Measurements from ENCODE around the gene USP15.
"Not testable (repeated sequence)": the region's sequence is repeated elsewhere in the genome, so short reads cannot be mapped to it uniquely, and the experiment has no call there.

The USP15 gene

GRCh38 chr12:62436164-62436503 is 175.9 kb downstream of the USP15 start:
- no peak overlapping the region for H3K4me3 ChIP-seq (replicated peaks; ENCODE audit: low read depth, low read length)
- no peak for DNase-seq (ENCODE audit: extremely low read depth, low read depth)
- TF ChIP-seq, protein P1, sequence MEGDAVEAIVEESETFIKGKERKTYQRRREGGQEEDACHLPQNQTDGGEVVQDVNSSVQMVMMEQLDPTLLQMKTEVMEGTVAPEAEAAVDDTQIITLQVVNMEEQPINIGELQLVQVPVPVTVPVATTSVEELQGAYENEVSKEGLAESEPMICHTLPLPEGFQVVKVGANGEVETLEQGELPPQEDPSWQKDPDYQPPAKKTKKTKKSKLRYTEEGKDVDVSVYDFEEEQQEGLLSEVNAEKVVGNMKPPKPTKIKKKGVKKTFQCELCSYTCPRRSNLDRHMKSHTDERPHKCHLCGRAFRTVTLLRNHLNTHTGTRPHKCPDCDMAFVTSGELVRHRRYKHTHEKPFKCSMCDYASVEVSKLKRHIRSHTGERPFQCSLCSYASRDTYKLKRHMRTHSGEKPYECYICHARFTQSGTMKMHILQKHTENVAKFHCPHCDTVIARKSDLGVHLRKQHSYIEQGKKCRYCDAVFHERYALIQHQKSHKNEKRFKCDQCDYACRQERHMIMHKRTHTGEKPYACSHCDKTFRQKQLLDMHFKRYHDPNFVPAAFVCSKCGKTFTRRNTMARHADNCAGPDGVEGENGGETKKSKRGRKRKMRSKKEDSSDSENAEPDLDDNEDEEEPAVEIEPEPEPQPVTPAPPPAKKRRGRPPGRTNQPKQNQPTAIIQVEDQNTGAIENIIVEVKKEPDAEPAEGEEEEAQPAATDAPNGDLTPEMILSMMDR (IDR thresholded peaks at IDR 0.05; ENCODE audit: low read depth, low read length, missing control alignments), result no peak

GRCh38 chr12:62438098-62438692 is 178.0 kb downstream of the USP15 start:
- no peak overlapping the region for H3K4me3 ChIP-seq (replicated peaks; ENCODE audit: low read depth, low read length)
- peak; percentile 47 for DNase-seq (ENCODE audit: extremely low read depth, low read depth)
- TF ChIP-seq, protein P1 (IDR thresholded peaks at IDR 0.05; ENCODE audit: low read depth, low read length, missing control alignments), result peak; percentile 64

DNA sequence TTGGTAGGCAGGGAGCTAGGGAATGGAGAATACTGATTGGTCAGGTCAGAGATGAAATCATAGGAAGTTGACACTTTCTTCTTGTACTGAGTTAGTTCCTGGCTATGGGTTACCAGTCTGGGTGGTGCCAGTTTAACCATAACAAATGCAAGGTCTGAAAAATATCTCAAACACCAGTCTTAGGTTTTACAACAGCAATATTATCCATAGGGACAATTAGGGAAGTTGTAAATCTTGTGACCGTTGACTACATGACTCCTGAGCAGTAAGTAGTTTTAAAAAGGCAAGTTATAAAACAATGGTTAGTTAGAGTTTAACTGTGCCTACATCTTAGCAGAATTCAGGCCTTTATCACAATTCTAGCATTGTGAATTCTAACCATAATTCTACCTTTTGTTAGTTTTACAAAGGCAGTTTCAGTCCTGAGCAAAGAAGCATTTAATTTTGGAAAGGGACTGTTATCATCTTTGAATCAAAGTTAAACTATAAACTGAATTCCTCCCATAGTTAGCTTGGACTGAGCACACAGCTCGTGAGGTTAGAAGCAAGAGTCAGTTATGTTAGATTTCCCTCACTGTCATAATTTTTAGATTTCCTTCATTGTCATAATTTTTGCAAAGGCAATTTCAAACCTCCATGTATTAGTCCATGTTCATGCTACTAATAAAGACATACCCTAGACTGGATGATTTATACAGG is 186.7 kb downstream of the USP15 start:
- DNase-seq (ENCODE audit: extremely low read depth, low read depth), result no peak
- TF ChIP-seq, protein P1 (IDR thresholded peaks at IDR 0.05; ENCODE audit: low read depth, low read length, missing control alignments), result no peak
- H3K4me3 ChIP-seq (replicated peaks; ENCODE audit: low read depth, low read length), result no peak overlapping the region

DNA sequence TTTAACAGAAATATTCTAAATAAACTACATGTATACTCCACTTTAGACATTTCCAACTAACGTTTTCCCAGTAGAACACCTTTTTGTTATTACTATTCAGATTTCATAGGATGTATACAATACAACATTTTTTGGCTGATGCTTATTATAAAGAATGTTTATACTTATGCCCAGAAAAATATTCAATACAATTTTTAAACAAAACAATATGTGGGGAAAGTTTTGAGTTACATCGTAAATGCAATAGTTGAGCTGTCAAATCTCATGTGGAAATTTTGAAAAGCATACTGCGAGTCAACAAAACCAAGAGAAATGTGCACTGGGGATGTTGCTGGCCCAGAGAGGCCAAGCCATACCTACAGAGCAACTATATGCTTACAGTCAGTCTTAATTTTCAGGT is 188.2 kb downstream of the USP15 start:
- TF ChIP-seq, protein P1 (IDR thresholded peaks at IDR 0.05; ENCODE audit: low read depth, low read length, missing control alignments), result no peak
- DNase-seq (ENCODE audit: extremely low read depth, low read depth), result no peak
- H3K4me3 ChIP-seq (replicated peaks; ENCODE audit: low read depth, low read length), result no peak overlapping the region

DNA sequence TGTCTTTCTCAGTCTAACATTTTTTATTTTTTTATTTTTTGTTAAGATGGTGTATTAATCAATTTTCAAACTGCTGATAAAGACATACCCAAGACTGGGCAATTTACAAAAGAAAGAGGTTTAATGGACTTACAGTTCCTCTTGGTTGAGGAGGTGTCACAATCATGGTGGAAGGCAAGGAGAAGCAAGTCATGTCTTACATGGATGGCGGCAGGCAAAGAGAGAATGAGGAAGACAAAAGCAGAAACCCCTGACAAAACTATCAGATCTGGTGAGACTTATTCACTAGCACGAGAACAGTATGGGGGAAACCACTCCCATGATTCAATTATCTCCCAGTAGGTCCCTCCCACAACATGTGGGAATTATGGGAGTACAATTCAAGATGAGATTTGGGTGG is 195.2 kb downstream of the USP15 start:
- H3K4me3 ChIP-seq (replicated peaks; ENCODE audit: low read depth, low read length); DNase-seq (ENCODE audit: extremely low read depth, low read depth): not testable (repeated sequence)

DNA sequence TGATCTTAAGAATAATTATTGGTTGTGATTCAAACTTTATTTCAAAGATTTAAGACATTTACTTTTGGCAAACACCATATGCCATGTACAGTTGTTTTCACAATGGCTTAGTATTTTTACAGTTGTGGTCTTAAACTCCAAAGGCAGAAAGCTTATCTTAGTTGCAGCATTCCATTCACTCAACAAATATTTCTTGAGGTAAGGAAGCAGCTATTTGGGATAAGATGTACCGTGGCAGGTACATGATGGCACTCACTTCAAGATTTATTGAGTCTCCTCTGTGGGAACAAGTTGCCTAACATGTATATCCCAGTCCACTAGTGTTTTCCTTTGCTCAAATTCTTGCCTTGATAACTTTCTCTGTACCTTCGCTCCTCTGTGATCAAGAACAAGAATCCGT is 198.4 kb downstream of the USP15 start:
- TF ChIP-seq, protein P1 (IDR thresholded peaks at IDR 0.05; ENCODE audit: low read depth, low read length, missing control alignments), result no peak
- no peak for DNase-seq (ENCODE audit: extremely low read depth, low read depth)

GRCh38 chr12:62459976-62460375 is 199.8 kb downstream of the USP15 start:
- no peak overlapping the region for H3K4me3 ChIP-seq (replicated peaks; ENCODE audit: low read depth, low read length)
- TF ChIP-seq, protein P1 (IDR thresholded peaks at IDR 0.05; ENCODE audit: low read depth, low read length, missing control alignments), result no peak
- no peak for DNase-seq (ENCODE audit: extremely low read depth, low read depth)

More for the DNA sequence above, 198.4 kb downstream of the USP15 start:
- no peak overlapping the region for H3K4me3 ChIP-seq (replicated peaks; ENCODE audit: low read depth, low read length)

DNA sequence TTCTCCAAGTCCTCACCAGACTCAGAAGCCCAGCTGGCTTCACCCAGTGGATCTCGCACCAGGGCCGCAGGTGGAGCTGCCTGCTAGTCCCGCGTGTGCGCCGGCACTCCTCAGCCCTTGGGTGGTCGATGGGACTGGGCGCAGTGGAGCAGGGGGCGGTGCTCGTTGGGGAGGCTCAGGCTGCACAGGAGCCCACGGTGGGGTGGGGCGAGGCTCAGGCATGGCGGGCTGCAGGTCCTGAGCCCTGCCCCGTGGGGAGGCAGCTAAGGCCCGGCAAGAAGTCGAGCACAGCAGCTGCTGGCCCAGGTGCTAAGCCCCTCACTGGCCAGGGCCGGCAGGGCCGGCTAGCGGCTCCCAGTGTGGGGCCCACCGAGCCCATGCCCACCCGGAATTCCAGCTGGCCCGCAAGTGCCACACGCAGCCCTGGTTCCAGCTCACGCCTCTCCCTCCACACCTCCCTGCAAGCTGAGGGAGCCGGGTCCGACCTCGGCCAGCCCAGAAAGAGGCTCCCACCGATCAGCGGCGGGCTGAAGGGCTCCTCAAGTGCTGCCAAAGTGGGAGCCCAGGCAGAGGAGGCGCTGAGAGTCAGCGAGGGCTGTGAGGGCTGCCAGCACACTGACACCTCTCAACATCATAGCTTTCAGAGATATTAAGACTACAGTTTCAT is 201.1 kb downstream of the USP15 start:
- H3K4me3 ChIP-seq (replicated peaks; ENCODE audit: low read depth, low read length); DNase-seq (ENCODE audit: extremely low read depth, low read depth): not testable (repeated sequence)

GRCh38 chr12:62463252-62463651 is 203.0 kb downstream of the USP15 start:
- not testable (repeated sequence) for H3K4me3 ChIP-seq (replicated peaks; ENCODE audit: low read depth, low read length); DNase-seq (ENCODE audit: extremely low read depth, low read depth)

All from HFF-Myc (cell line).